A549 (cell line): ENCODE data around the gene CADM2.

Source experiments
- CHD4 ChIP-seq: fragments of 200-600 bp; sonication (generic); IDR thresholded peaks from 2 replicates; pipeline ENCODE4 v1.6.1; 2016; ENCODE audit warnings: antibody characterized with exemption, mild to moderate bottlenecking, borderline replicate concordance
- CTCF ChIP-seq: fragments of >200 bp; sonication (Bioruptor Twin); formaldehyde crosslinking; IDR thresholded peaks from 3 replicates; pipeline ENCODE4 v1.5.1; 2016
- E2F6 ChIP-seq: IDR thresholded peaks from 2 replicates; pipeline ENCODE4 v1.6.1; 2012; ENCODE audit warnings: low read depth, borderline replicate concordance
- EP300 ChIP-seq, 2 experiments: fragments of >200 bp; sonication (Bioruptor Twin); formaldehyde crosslinking; IDR thresholded peaks; 2 replicates in 1 of 2; 3 replicates in 1 of 2; pipeline ENCODE4 v1.6.1; 2016 to 2017
- FOSL2 ChIP-seq, 2 experiments: fragments of 450-650 bp in 1 of 2; fragments of >200 bp in 1 of 2; sonication (Bioruptor Twin) in 1 of 2; formaldehyde crosslinking; IDR thresholded peaks; 2 replicates each; pipeline versions ENCODE4 v1.5.0 to v1.6.1; 2016 to 2020; ENCODE audit warnings: mild to moderate bottlenecking in 1 of 2, moderate library complexity in 1 of 2
- HMGXB4 ChIP-seq: fragments of 250-450 bp; sonication (Bioruptor Pico); IDR thresholded peaks from 2 replicates; pipeline ENCODE4 v1.5.0; 2021; ENCODE audit warnings: mild to moderate bottlenecking, moderate library complexity, borderline replicate concordance
- MAX ChIP-seq: IDR thresholded peaks from 2 replicates; pipeline ENCODE4 v1.6.1; 2012
- POLR2A ChIP-seq: IDR thresholded peaks from 2 replicates; pipeline ENCODE4 v1.6.1; 2012; ENCODE audit warnings: mild to moderate bottlenecking, low read length
- RAD21 ChIP-seq, 2 experiments: fragments of >200 bp in 1 of 2; sonication (Bioruptor Twin) in 1 of 2; formaldehyde crosslinking in 1 of 2; IDR thresholded peaks in 1 of 2; conservative IDR thresholded peaks in 1 of 2; 2 replicates in 1 of 2; 3 replicates in 1 of 2; pipeline ENCODE4 v1.6.1; 2012 to 2018; ENCODE audit warnings: inconsistent platforms in 1 of 2
- REST ChIP-seq: fragments of 200-600 bp; sonication (generic); IDR thresholded peaks from 2 replicates; pipeline ENCODE4 v1.6.1; 2016; ENCODE audit warnings: antibody characterized with exemption, mild to moderate bottlenecking, moderate library complexity
- RFX5 ChIP-seq: fragments of 450-650 bp; IDR thresholded peaks from 2 replicates; pipeline ENCODE4 v1.7.1; 2014; ENCODE audit warnings: antibody characterized with exemption, mild to moderate bottlenecking, moderate library complexity
- RNF2 ChIP-seq: fragments of 200-600 bp; sonication (generic); IDR thresholded peaks from 2 replicates; pipeline ENCODE4 v1.6.1; 2016; ENCODE audit warnings: low read depth, mild to moderate bottlenecking, antibody characterized with exemption, moderate library complexity, borderline replicate concordance
- USF2 ChIP-seq: fragments of 450-650 bp; IDR thresholded peaks from 2 replicates; pipeline ENCODE4 v1.6.1; 2014; ENCODE audit warnings: antibody characterized with exemption

- no peak for TF ChIP-seq RFX5
- no peak for TF ChIP-seq USF2
- no peak for TF ChIP-seq CTCF
- no peak for TF ChIP-seq REST
- TF ChIP-seq E2F6 = no peak
- TF ChIP-seq CHD4 = no peak
- TF ChIP-seq RNF2 = no peak
- TF ChIP-seq EP300 (IDR thresholded peaks at IDR 0.05) = no peak
- no peak for TF ChIP-seq HMGXB4 (CRISPR knock-in tag)
- TF ChIP-seq RAD21 (conservative IDR thresholded peaks at IDR 0.05 in 1 of 2, IDR thresholded peaks at IDR 0.05 in 1 of 2) = no peak
- TF ChIP-seq FOSL2 (IDR thresholded peaks at IDR 0.05) = no peak
- TF ChIP-seq FOSL2 (CRISPR knock-in tag; IDR thresholded peaks at IDR 0.05) = no peak
- TF ChIP-seq POLR2A = no peak
- TF ChIP-seq MAX = no peak
These were observed 435.6 kb downstream of the CADM2 start for GRCh38 chr3:85394424-85394823.
